ENCODE measurements around the gene GALM. TPM values are rescaled to one million over a fixed set of nuclear protein-coding genes. Genes with fewer than 3 reads are reported as not detected.

GALM gene
- total RNA-seq, 3 donors from 2014 or later (not counting 1 experiment from before 2014, with no cell fraction given), result 4.0 to 12.4 (median 11.0) TPM

GRCh38 chr2:38698467-38699003 is 32.6 kb downstream of the GALM start:
- no peak for ATAC-seq
- peaks cover 18% of the 10 kb centered on the region for H3K4me1 ChIP-seq (ENCODE audit: control insufficient read depth, insufficient read depth, low read length)

GRCh38 chr2:38700113-38700785 is 34.3 kb downstream of the GALM start:
- no peaks in the 10 kb centered on the region for H3K27me3 Mint-ChIP-seq (ENCODE audit: low read depth in 2 of 2)
- no peaks in the 10 kb centered on the region for H3K36me3 ChIP-seq (ENCODE audit: control insufficient read depth, insufficient read depth, low read length)
- intact Hi-C loops (cut with micrococcal nuclease), result no loop called here
- no peaks in the 10 kb centered on the region for H3K9me3 Mint-ChIP-seq
- H3K4me3 Mint-ChIP-seq, result no peak overlapping the region
- peaks cover 7 to 32% of the 10 kb centered on the region in 2 donors for H3K4me1 Mint-ChIP-seq
- no peak overlapping the region for H3K4me3 ChIP-seq (ENCODE audit: low read length)
- H3K36me3 Mint-ChIP-seq, result no peaks in the 10 kb centered on the region
- no peaks in the 10 kb centered on the region for H3K27me3 ChIP-seq (ENCODE audit: control insufficient read depth, insufficient read depth, low read length)
- H3K9me3 ChIP-seq (ENCODE audit: control insufficient read depth, insufficient read depth, low read length), result no peaks in the 10 kb centered on the region
- DNase-seq (peak in 1 of 2 donors; percentile 52), ATAC-seq (no peak)
- peak overlapping the region; percentile 47 for H3K27ac ChIP-seq (ENCODE audit: low read length)
- 80% methylated on average over 7 of the region's 9 CpGs for WGBS (ENCODE audit: insufficient coverage)
- TF ChIP-seq CTCF (IDR thresholded peaks at IDR 0.05), result no peak
- peaks cover 18% of the 10 kb centered on the region for H3K4me1 ChIP-seq (ENCODE audit: control insufficient read depth, insufficient read depth, low read length)
- peak overlapping the region; percentile 10 to 15 for H3K27ac Mint-ChIP-seq

More at GRCh38 chr2:38698467-38699003, 32.6 kb downstream of the GALM start:
- Histone ChIP-seq H3K36me3 (ENCODE audit: control insufficient read depth, insufficient read depth, low read length) (no peaks in the 10 kb centered on the region), H3K27me3 (ENCODE audit: control insufficient read depth, insufficient read depth, low read length) (no peaks in the 10 kb centered on the region), H3K27ac (ENCODE audit: low read length) (peak overlapping the region; percentile 91), H3K9me3 (ENCODE audit: control insufficient read depth, insufficient read depth, low read length) (no peaks in the 10 kb centered on the region), H3K4me3 (ENCODE audit: low read length) (no peak overlapping the region)
- Mint-ChIP-seq H3K36me3 (no peaks in the 10 kb centered on the region), H3K4me3 (no peak overlapping the region), H3K27me3 (ENCODE audit: low read depth in 2 of 2) (no peaks in the 10 kb centered on the region), H3K27ac (no peak overlapping the region), H3K4me1 (peaks cover 7 to 32% of the 10 kb centered on the region in 2 donors), H3K9me3 (no peaks in the 10 kb centered on the region)
- intact Hi-C loops (cut with micrococcal nuclease), result no loop called here
- DNase-seq, result no peak
- 100% methylated on average over 5 of the region's 5 CpGs for WGBS (ENCODE audit: insufficient coverage)
- TF ChIP-seq CTCF (IDR thresholded peaks at IDR 0.05), result no peak

DNA sequence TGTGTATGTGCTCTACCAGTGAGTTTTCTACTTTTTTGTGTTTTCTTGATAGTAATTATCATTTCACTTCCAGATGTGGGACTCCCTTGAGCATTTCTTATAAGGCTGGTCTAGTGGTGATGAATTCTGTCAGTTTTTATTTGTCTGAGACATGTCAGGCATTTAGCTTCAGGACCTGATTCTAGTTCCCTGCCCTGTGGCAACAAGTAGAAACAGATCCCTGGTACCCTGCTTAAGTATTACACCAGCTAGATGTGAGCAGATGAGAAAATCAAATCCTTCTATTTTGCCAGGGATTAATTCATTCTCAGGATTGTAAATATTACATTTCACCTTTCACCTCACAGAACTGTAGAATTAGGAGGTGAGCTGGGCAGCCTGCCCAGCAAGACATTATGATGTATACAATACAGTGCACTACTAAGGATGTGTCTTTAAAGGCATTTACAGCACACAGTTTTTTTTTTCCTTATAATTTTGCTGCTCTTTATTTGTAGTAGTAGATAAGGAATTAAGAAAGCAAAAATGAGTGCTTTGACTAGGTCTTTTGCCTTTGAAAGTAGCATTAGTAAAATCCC is 35.1 kb downstream of the GALM start:
- H3K4me1 ChIP-seq (ENCODE audit: control insufficient read depth, insufficient read depth, low read length), result peaks cover 18% of the 10 kb centered on the region
- no peaks in the 10 kb centered on the region for H3K36me3 ChIP-seq (ENCODE audit: control insufficient read depth, insufficient read depth, low read length)
- H3K27me3 ChIP-seq (ENCODE audit: control insufficient read depth, insufficient read depth, low read length), result no peaks in the 10 kb centered on the region
- peaks cover 7 to 32% of the 10 kb centered on the region in 2 donors for H3K4me1 Mint-ChIP-seq
- no peaks in the 10 kb centered on the region for H3K9me3 ChIP-seq (ENCODE audit: control insufficient read depth, insufficient read depth, low read length)
- peak overlapping the region; percentile 47 for H3K27ac ChIP-seq (ENCODE audit: low read length)
- H3K4me3 ChIP-seq (ENCODE audit: low read length), result no peak overlapping the region
- intact Hi-C loops (cut with micrococcal nuclease), result no loop called here
- ATAC-seq (no peak), DNase-seq (no peak)
- H3K9me3 Mint-ChIP-seq, result no peaks in the 10 kb centered on the region
- no peaks in the 10 kb centered on the region for H3K27me3 Mint-ChIP-seq (ENCODE audit: low read depth in 2 of 2)
- no peaks in the 10 kb centered on the region for H3K36me3 Mint-ChIP-seq
- no peak overlapping the region for H3K4me3 Mint-ChIP-seq
- no peak for TF ChIP-seq CTCF (IDR thresholded peaks at IDR 0.05)
- peak overlapping the region; percentile 10 to 15 for H3K27ac Mint-ChIP-seq
